Peyer's patch (tissue), 4 donors: ENCODE measurements around the gene MORF4L1.

ENCODE experiments used
- CTCF ChIP-seq, 6 experiments: fragments of 450-650 bp in 4 of 6; fragments of 200-600 bp in 2 of 6; sonication (generic) in 1 of 6; IDR thresholded peaks; one replicate each; pipeline ENCODE4 v1.5.1; 2017 to 2019; ENCODE audit warnings: antibody characterized with exemption in 6 of 6, mild to moderate bottlenecking in 3 of 6, moderate library complexity in 1 of 6
- POLR2A ChIP-seq, 2 donors: fragments of 450-650 bp; IDR thresholded peaks; one replicate each; pipeline ENCODE4 v1.5.1; 2017; ENCODE audit warnings: antibody characterized with exemption in 2 of 2, mild to moderate bottlenecking in 2 of 2, moderate library complexity in 2 of 2

- no peak for TF ChIP-seq POLR2A (IDR thresholded peaks at IDR 0.05)
- no peak for TF ChIP-seq CTCF (IDR thresholded peaks at IDR 0.05)
These were observed 35.1 kb upstream of the MORF4L1 start for GRCh38 chr15:78837543-78837942.
